ENCODE measurements around the gene RGS12. TPM values are rescaled to one million over a fixed set of nuclear protein-coding genes. Genes with fewer than 3 reads are reported as not detected.

RGS12 gene
- total RNA-seq, 4 donors from 2014 or later: 22.2 to 33.3 (median 28.5) TPM

DNA sequence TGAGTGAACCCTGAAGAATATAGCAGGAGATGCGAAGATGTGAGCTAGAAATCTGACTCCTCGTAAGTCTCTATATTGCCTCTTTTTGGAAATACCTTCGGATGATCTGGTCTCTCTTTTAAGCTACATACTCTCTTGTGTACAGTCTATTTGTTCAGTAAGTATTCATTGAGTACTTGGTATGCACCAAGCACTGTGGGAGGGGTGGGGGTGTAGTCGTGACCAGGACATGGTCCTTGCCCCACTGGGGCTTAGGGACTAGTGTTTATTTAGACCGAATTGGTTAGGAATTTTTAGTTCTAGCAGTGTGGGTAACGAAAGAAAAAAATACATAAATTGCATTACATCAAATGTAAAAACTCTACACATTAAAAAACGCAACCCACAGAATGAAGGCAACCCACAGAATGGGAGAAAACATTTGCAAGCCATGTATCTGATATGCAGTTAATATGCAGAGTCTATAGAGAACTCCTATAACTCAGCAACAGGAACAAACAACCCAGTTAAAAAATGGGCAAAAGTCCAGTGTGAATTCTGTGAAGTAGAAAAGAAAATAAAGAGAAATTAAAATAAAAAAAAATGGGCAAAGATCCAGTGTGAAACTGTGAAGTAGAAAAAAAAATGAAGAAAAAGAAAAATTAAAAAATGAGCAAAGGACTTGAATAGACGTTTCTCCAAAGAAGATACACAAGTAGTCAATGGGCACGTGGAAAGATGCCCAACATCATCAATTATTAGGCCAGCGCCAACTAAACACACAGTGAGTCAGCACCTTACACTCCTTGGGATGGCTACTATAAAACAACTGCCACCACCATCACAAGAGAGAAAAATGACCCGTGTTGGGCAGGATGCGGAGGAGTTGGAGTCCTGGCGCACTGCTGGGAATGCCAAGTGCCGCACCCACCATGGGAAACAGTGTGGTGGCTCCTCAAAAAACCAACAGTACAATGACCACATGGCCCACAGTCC lies 43.8 kb downstream of the RGS12 start:
- WGBS, 2 donors: 79 to 80% methylated on average over 14 of the region's 14 CpGs

DNA sequence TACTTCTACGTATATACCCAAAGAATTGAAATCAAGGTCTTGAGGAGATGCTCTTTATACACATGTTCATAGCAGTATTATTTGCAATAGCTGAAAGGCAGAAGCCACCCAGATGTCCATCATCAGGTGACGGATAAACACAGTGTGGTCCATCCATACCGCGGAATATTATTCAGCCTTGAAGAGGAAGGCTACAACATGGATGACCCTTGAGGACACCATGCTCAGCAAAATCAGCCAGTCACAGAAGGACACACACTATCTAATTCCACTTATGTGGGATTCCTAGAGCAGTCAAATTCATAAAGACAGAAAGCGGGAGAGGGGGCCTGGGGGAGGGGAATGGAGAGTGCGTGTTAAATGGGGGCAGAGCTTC lies 44.5 kb downstream of the RGS12 start:
- WGBS, 2 donors: 97 to 98% methylated on average over 6 of the region's 6 CpGs
- no peak overlapping the region for H3K4me3 ChIP-seq
- DNase-seq (ENCODE audit: low spot score in 2 of 2): no peak
- H3K36me3 ChIP-seq: no peaks in the 10 kb centered on the region
- TF ChIP-seq, protein P1, sequence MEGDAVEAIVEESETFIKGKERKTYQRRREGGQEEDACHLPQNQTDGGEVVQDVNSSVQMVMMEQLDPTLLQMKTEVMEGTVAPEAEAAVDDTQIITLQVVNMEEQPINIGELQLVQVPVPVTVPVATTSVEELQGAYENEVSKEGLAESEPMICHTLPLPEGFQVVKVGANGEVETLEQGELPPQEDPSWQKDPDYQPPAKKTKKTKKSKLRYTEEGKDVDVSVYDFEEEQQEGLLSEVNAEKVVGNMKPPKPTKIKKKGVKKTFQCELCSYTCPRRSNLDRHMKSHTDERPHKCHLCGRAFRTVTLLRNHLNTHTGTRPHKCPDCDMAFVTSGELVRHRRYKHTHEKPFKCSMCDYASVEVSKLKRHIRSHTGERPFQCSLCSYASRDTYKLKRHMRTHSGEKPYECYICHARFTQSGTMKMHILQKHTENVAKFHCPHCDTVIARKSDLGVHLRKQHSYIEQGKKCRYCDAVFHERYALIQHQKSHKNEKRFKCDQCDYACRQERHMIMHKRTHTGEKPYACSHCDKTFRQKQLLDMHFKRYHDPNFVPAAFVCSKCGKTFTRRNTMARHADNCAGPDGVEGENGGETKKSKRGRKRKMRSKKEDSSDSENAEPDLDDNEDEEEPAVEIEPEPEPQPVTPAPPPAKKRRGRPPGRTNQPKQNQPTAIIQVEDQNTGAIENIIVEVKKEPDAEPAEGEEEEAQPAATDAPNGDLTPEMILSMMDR (IDR thresholded peaks at IDR 0.05): no peak
- no peak for TF ChIP-seq POLR2A (IDR thresholded peaks at IDR 0.05)
- TF ChIP-seq EP300 (IDR thresholded peaks at IDR 0.05): no peak
- no peak overlapping the region for H3K27ac ChIP-seq
- H3K27me3 ChIP-seq: no peaks in the 10 kb centered on the region
- H3K9me3 ChIP-seq: no peaks in the 10 kb centered on the region
- H3K4me1 ChIP-seq: peaks cover 0 to 35% (median 10%) of the 10 kb centered on the region in 4 donors

More for the DNA sequence above, 43.8 kb downstream of the RGS12 start:
- H3K36me3 ChIP-seq: no peaks in the 10 kb centered on the region
- H3K27ac ChIP-seq: no peak overlapping the region
- no peak overlapping the region for H3K4me3 ChIP-seq
- no peaks in the 10 kb centered on the region for H3K9me3 ChIP-seq
- no peaks in the 10 kb centered on the region for H3K27me3 ChIP-seq
- H3K4me1 ChIP-seq: peaks cover 0 to 28% (median 4%) of the 10 kb centered on the region in 4 donors
- DNase-seq (ENCODE audit: low spot score in 2 of 2): no peak
- TF ChIP-seq EP300 (IDR thresholded peaks at IDR 0.05) (no peak), POLR2A (IDR thresholded peaks at IDR 0.05) (no peak)
- TF ChIP-seq, protein P1 (IDR thresholded peaks at IDR 0.05): no peak

DNA sequence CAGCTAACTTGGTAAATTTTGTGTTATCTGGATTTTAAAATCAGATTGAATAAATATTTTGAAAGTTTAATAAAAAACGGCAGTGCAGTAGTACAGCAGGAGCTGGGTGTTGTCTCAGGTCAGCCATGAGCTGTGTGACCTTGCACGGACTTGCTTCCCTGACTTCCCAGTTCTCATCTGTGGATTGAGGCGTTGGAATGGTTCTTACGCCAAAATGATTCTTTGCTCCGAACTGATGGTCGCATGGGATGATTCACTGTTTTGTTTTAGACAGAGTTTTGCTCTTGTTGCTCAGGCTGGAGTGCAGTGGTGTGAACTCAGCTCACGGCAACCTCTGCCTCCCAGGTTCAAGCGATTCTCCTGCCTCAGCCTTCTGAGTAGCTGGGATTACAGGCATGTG lies 45.0 kb downstream of the RGS12 start:
- Histone ChIP-seq H3K27ac (no peak overlapping the region), H3K4me3 (no peak overlapping the region), H3K27me3 (no peaks in the 10 kb centered on the region), H3K4me1 (peaks cover 0 to 39% (median 12%) of the 10 kb centered on the region in 4 donors), H3K36me3 (no peaks in the 10 kb centered on the region), H3K9me3 (no peaks in the 10 kb centered on the region)
- WGBS, 2 donors: 83 to 93% methylated on average over 8 of the region's 8 CpGs
- TF ChIP-seq EP300 (IDR thresholded peaks at IDR 0.05): no peak
- TF ChIP-seq POLR2A (IDR thresholded peaks at IDR 0.05): no peak
- TF ChIP-seq, protein P1 (IDR thresholded peaks at IDR 0.05): no peak
- DNase-seq (ENCODE audit: low spot score in 2 of 2): no peak

DNA sequence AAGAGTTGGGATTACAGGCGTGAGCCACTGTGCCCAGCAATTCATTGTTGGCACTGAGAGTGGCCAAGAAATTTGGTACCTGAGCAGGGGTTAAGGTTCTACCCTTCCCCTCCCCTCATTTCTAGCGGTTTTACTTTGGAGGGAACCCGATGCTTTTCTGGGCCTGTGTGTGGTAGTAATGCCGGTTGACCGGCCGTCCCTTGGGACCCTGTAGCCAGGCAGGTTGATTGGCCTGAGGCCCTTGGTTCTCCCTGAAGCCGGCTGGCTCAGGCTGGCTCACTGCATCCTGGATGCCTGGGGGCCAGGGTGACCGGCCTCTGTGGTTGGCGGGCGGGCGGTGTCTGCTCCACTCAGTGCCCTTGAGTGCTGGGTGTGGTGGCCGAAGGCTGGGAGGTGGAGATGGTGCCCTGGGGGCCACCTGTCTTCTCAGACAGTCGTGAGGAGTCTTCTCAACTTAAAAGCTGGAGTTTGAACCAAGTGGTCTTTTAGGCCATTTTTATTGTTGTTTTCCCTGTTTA lies 45.6 kb downstream of the RGS12 start:
- Histone ChIP-seq H3K27me3 (no peaks in the 10 kb centered on the region), H3K4me1 (peaks cover 0 to 43% (median 12%) of the 10 kb centered on the region in 4 donors), H3K4me3 (no peak overlapping the region), H3K27ac (no peak overlapping the region), H3K9me3 (no peaks in the 10 kb centered on the region), H3K36me3 (peaks cover 0 to 5% (median 0%) of the 10 kb centered on the region in 3 donors)
- WGBS, 2 donors: 81 to 85% methylated on average over 5 to 13 of the region's 13 CpGs
- no peak for DNase-seq (ENCODE audit: low spot score in 2 of 2)
- TF ChIP-seq, protein P1 (IDR thresholded peaks at IDR 0.05): no peak
- TF ChIP-seq EP300 (IDR thresholded peaks at IDR 0.05) (no peak), POLR2A (IDR thresholded peaks at IDR 0.05) (no peak)

All from tibial nerve (tissue), 4 donors.